A673 (cell line): ENCODE data around the gene STAMBPL1. TPM values are rescaled to one million over a fixed set of nuclear protein-coding genes. Genes with fewer than 3 reads are reported as not detected.
"Not testable (repeated sequence)": the region's sequence is repeated elsewhere in the genome, so short reads cannot be mapped to it uniquely, and the experiment has no call there.

Experiments
- BruUV-seq: library from RNA; stranded (reverse); fragments of 400-500 nt; replicated peaks from 2 replicates; lab custom pipeline; 2021; lab: Mats Ljungman, UMichigan
- CTCF ChIA-PET: fragments of 300-600 bp; sonication (Branson Sonifier 250); formaldehyde crosslinking; loops from one replicate; lab custom pipeline; 2022; ENCODE audit warnings: antibody characterized with exemption; lab: Charles Lee
- POLR2A ChIA-PET: fragments of 300-600 bp; sonication (Branson Sonifier 250); formaldehyde crosslinking; loops from one replicate; lab custom pipeline; 2022; ENCODE audit warnings: antibody characterized with exemption; ENCODE audit not compliant: low non-redundant PET; lab: Charles Lee
- DNase-seq: peaks from one replicate; pipeline ENCODE4 v3.0.0-alpha.2; 2015; ENCODE audit warnings: low spot score
- H3K27ac ChIP-seq: fragments of 200-600 bp; sonication (generic); 2 replicates; pipeline ENCODE4 v1.5.1; 2016; ENCODE audit warnings: mixed run types, low read depth, mild to moderate bottlenecking, mixed read lengths, antibody characterized with exemption, low read length; ENCODE audit not compliant: poor library complexity, severe bottlenecking
- H3K27me3 ChIP-seq: fragments of 200-600 bp; sonication (generic); replicated peaks from 2 replicates; pipeline ENCODE4 v1.6.1; 2017; ENCODE audit warnings: mixed run types, low read depth, mild to moderate bottlenecking, mixed read lengths, antibody characterized with exemption, low read length; ENCODE audit not compliant: insufficient read depth, poor library complexity
- H3K36me3 ChIP-seq: fragments of 200-600 bp; sonication (generic); 2 replicates; pipeline ENCODE4 v1.6.1; 2016; ENCODE audit warnings: mixed run types, mild to moderate bottlenecking, mixed read lengths, antibody characterized with exemption, low read length; ENCODE audit not compliant: insufficient read depth, poor library complexity, severe bottlenecking
- H3K4me1 ChIP-seq: fragments of 200-600 bp; sonication (generic); 2 replicates; pipeline ENCODE4 v1.6.1; 2017; ENCODE audit warnings: mixed run types, mild to moderate bottlenecking, mixed read lengths, antibody characterized with exemption, low read length; ENCODE audit not compliant: insufficient read depth, poor library complexity, severe bottlenecking
- H3K4me3 ChIP-seq: fragments of 200-600 bp; sonication (generic); 2 replicates; pipeline ENCODE4 v1.5.1; 2016; ENCODE audit warnings: low read depth, mixed run types, mild to moderate bottlenecking, mixed read lengths, low read length; ENCODE audit not compliant: poor library complexity, severe bottlenecking
- H3K9me3 ChIP-seq: fragments of 200-600 bp; sonication (generic); 2 replicates; pipeline ENCODE4 v1.6.1; 2016; ENCODE audit warnings: mixed run types, low read depth, mild to moderate bottlenecking, mixed read lengths, antibody characterized with exemption, low read length; ENCODE audit not compliant: poor library complexity, severe bottlenecking
- EZH2 ChIP-seq: fragments of 200-600 bp; sonication (generic); IDR thresholded peaks from 2 replicates; pipeline ENCODE4 v1.6.1; 2017; ENCODE audit warnings: borderline replicate concordance, low read depth, mild to moderate bottlenecking, mixed read lengths, antibody characterized with exemption, low read length; ENCODE audit not compliant: poor library complexity, severe bottlenecking
- intact Hi-C: fragments of 100-400 bp; cut with micrococcal nuclease; formaldehyde crosslinking; loops from one replicate; pipeline ENCODE4 v1.10.0; 2022; ENCODE audit not compliant: unreplicated experiment
- total RNA-seq: library from RNA; stranded (reverse); gene quantifications from 2 replicates; pipeline ENCODE4 v1.2.3, GENCODE V29; 2021
- TF ChIP-seq, protein P1 (sequence below): fragments of 300-800, 200-600 bp; sonication (generic); conservative IDR thresholded peaks from 2 replicates; pipeline ENCODE4 v1.5.1; 2017; ENCODE audit warnings: low read depth, mild to moderate bottlenecking, antibody characterized with exemption, low read length, moderate library complexity, mixed read lengths

Gene STAMBPL1
- total RNA-seq, 1 experiment from 2014 or later = 71.8 TPM

- ChIA-PET CTCF (interaction anchor here (0.6 kb wide), 1 partner anchor 18 kb away, joined by 3 read pairs; no protein-coding TSS in a partner anchor), POLR2A (no interaction called here)
- peaks cover 70% of the 10 kb centered on the region for H3K4me1 ChIP-seq
- no peaks in the 10 kb centered on the region for H3K36me3 ChIP-seq
- H3K27ac ChIP-seq = peak overlapping the region; percentile 92
- DNase-seq = peak; percentile 91
- TSS peak; percentile 87 for BruUV-seq
- TF ChIP-seq EZH2 = no peak
- TF ChIP-seq, protein P1, sequence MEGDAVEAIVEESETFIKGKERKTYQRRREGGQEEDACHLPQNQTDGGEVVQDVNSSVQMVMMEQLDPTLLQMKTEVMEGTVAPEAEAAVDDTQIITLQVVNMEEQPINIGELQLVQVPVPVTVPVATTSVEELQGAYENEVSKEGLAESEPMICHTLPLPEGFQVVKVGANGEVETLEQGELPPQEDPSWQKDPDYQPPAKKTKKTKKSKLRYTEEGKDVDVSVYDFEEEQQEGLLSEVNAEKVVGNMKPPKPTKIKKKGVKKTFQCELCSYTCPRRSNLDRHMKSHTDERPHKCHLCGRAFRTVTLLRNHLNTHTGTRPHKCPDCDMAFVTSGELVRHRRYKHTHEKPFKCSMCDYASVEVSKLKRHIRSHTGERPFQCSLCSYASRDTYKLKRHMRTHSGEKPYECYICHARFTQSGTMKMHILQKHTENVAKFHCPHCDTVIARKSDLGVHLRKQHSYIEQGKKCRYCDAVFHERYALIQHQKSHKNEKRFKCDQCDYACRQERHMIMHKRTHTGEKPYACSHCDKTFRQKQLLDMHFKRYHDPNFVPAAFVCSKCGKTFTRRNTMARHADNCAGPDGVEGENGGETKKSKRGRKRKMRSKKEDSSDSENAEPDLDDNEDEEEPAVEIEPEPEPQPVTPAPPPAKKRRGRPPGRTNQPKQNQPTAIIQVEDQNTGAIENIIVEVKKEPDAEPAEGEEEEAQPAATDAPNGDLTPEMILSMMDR = no peak
- intact Hi-C loops = loop anchor here (2.0 to 5.0 kb wide), 4 partner anchors 45 to 205 kb away; partner anchors contain the start of gene FAS
- H3K4me3 ChIP-seq = peak overlapping the region; percentile 90
- no peaks in the 10 kb centered on the region for H3K9me3 ChIP-seq
- H3K27me3 ChIP-seq = no peaks in the 10 kb centered on the region
Measured at GRCh38 chr10:88881922-88882645, 2.0 kb downstream of the STAMBPL1 start.

DNA sequence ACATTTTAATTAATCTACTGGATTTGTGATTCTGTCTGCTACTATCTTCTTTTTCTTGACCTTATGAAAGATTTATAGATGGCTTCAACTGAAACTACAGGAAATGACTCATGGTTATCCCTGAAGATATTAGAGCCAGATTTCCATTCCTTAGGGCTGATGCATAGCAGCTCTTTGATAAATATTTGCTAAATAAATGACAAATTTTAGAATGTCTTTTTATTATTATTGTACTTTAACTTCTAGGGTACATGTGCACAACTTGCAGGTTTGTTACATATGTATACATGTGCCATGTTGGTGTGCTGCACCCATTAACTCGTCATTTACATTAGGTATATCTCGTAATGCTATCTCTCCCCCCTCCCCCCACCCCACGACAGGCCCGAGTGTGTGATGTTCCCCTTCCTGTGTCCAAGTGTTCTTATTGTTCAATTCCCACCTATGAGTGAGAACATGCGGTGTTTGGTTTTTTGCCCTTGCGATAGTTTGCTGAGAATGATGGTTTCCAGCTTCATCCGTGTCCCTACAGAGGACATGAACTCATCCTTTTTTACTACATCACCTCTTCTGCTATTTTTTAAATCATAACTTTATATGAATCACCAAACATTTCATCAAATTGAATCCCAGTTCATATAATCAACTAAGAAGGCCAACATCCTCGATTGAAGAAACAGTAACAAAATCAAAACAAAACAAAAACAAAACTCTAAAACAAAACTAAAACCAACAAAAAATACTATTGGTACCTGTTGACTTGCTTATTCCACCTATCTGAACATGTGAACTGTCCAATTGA, 2.8 kb downstream of the STAMBPL1 start:
- peaks cover 71% of the 10 kb centered on the region for H3K4me1 ChIP-seq
- peak overlapping the region; percentile 90 for H3K4me3 ChIP-seq
- DNase-seq, CTCF ChIA-PET, POLR2A ChIA-PET, H3K9me3 ChIP-seq, H3K27me3 ChIP-seq, BruUV-seq, H3K36me3 ChIP-seq: not testable (repeated sequence)
- intact Hi-C loops = loop anchor here (2.0 to 5.0 kb wide), 3 partner anchors 46 to 204 kb away; partner anchors contain the start of gene FAS
- H3K27ac ChIP-seq = peak overlapping the region; percentile 92

GRCh38 chr10:88883448-88883809, 3.4 kb downstream of the STAMBPL1 start:
- TF ChIP-seq, protein P1 = no peak
- TF ChIP-seq EZH2 = no peak
- intact Hi-C loops = loop anchor here (2.0 to 5.0 kb wide), 3 partner anchors 46 to 204 kb away; partner anchors contain the start of gene FAS
- peaks cover 71% of the 10 kb centered on the region for H3K4me1 ChIP-seq
- H3K9me3 ChIP-seq = no peaks in the 10 kb centered on the region
- BruUV-seq = no TSS peak
- H3K4me3 ChIP-seq = peak overlapping the region; percentile 90
- peak overlapping the region; percentile 92 for H3K27ac ChIP-seq
- ChIA-PET POLR2A (no interaction called here), CTCF (no interaction called here)
- no peaks in the 10 kb centered on the region for H3K27me3 ChIP-seq
- peak; percentile 73 for DNase-seq
- no peaks in the 10 kb centered on the region for H3K36me3 ChIP-seq
